ACC112 (cell line): Measurements from ENCODE around the gene NTM.

Source experiments
- H2AFZ ChIP-seq: fragments of 200-600 bp; sonication (generic); one replicate; pipeline ENCODE4 v1.6.0; 2017; ENCODE audit warnings: antibody characterized with exemption, low read length; ENCODE audit not compliant: unreplicated experiment
- H3K27ac ChIP-seq: fragments of 200-600 bp; sonication (generic); 2 replicates; pipeline ENCODE4 v1.5.1; 2014; ENCODE audit warnings: low read depth, mild to moderate bottlenecking, antibody characterized with exemption, low read length, moderate library complexity
- H3K27me3 ChIP-seq: fragments of 200-600 bp; sonication (generic); 2 replicates; pipeline ENCODE4 v1.6.1; 2014; ENCODE audit warnings: mild to moderate bottlenecking, antibody characterized with exemption, low read length, moderate library complexity, mixed read lengths; ENCODE audit not compliant: insufficient read depth
- H3K36me3 ChIP-seq: fragments of 200-600 bp; sonication (generic); 2 replicates; pipeline ENCODE4 v1.6.1; 2016; ENCODE audit warnings: mild to moderate bottlenecking, antibody characterized with exemption, low read length, moderate library complexity, mixed read lengths; ENCODE audit not compliant: insufficient read depth
- H3K4me1 ChIP-seq: fragments of 200-600 bp; sonication (generic); one replicate; pipeline ENCODE4 v1.6.1; 2016; ENCODE audit warnings: low read length, mixed read lengths; ENCODE audit not compliant: insufficient read depth, unreplicated experiment, control insufficient read depth
- H3K4me3 ChIP-seq: fragments of 200-600 bp; sonication (generic); 2 replicates; pipeline ENCODE4 v1.5.1; 2014; ENCODE audit warnings: mild to moderate bottlenecking, low read depth, low read length
- H3K79me2 ChIP-seq: fragments of 200-600 bp; sonication (generic); one replicate; pipeline ENCODE4 v1.6.0; 2016; ENCODE audit warnings: low read length; ENCODE audit not compliant: control insufficient read depth, unreplicated experiment, insufficient read depth

NTM gene

DNA sequence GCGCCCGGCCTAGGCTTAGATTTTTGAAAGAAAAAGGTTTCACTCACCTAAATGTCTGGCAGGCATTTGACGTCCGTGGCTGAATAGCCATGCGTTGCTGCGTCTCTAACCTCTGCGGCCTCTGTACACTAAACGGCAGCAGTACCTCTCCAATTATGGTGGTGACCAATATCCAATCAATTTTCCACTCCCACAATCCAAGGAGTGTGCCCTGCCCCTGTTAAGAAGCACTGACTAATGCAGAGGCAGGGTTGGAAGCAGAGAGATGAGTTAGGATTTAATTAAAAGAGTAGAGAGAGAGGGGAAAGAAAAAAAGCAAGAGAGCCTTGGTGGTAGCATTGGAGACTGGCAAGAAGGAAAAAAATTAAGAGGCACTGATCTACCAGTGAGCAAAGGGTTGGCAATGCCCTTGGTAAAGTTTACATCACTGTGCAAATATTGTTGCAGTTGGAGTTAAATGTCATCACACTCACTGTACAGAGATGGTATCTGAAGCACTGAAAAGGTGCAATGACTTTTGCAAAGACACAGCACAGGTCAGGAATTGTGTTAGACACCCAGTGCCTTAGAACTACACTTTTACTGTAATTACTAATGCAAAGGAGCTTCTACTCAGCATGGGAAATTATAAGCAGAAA lies 526.7 kb downstream of the NTM start:
- H2AFZ ChIP-seq = no peak overlapping the region
- peaks cover 22% of the 10 kb centered on the region for H3K4me1 ChIP-seq
- H3K79me2 ChIP-seq = no peaks in the 10 kb centered on the region
- no peak overlapping the region for H3K4me3 ChIP-seq
- no peaks in the 10 kb centered on the region for H3K27me3 ChIP-seq
- no peaks in the 10 kb centered on the region for H3K36me3 ChIP-seq
- H3K27ac ChIP-seq = peak overlapping the region; percentile 29

GRCh38 chr11:131897956-131898355 lies 527.5 kb downstream of the NTM start:
- H3K27ac ChIP-seq = peak overlapping the region; percentile 29
- no peaks in the 10 kb centered on the region for H3K36me3 ChIP-seq
- H3K4me1 ChIP-seq = peaks cover 22% of the 10 kb centered on the region
- no peak overlapping the region for H2AFZ ChIP-seq
- H3K79me2 ChIP-seq = no peaks in the 10 kb centered on the region
- H3K27me3 ChIP-seq = no peaks in the 10 kb centered on the region
- no peak overlapping the region for H3K4me3 ChIP-seq

- H3K27ac ChIP-seq = no peak overlapping the region
- H3K4me3 ChIP-seq = no peak overlapping the region
- no peaks in the 10 kb centered on the region for H3K36me3 ChIP-seq
- no peaks in the 10 kb centered on the region for H3K27me3 ChIP-seq
- peaks cover 22% of the 10 kb centered on the region for H3K4me1 ChIP-seq
- no peaks in the 10 kb centered on the region for H3K79me2 ChIP-seq
- H2AFZ ChIP-seq = no peak overlapping the region
Observed at GRCh38 chr11:131898949-131899348, 528.5 kb downstream of the NTM start.

- Histone ChIP-seq H2AFZ (peak overlapping the region; percentile 44), H3K36me3 (no peaks in the 10 kb centered on the region), H3K27me3 (no peaks in the 10 kb centered on the region), H3K79me2 (no peaks in the 10 kb centered on the region), H3K27ac (no peak overlapping the region), H3K4me3 (no peak overlapping the region), H3K4me1 (peaks cover 22% of the 10 kb centered on the region)
Observed at GRCh38 chr11:131899950-131900580, 529.6 kb downstream of the NTM start.

DNA sequence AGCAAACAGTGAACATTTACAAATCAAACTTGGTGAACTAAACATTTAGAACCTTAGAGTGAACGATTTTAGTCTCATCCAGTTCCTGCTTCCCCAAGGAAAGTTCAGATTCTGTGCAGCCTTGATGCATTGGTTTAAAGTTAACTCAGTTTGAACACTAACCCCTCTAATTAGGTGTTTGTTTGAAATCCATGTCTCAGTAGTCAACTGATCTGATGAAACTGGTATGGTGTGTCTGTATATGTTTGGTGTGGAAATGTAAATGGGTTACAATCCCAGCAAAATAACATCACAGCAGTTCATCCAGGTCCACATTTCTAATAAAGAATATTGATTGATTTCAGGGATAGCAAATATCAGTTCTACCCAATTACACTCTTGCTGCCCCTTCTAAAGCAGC lies 532.0 kb downstream of the NTM start:
- H2AFZ ChIP-seq = no peak overlapping the region
- no peaks in the 10 kb centered on the region for H3K27me3 ChIP-seq
- no peak overlapping the region for H3K4me3 ChIP-seq
- no peaks in the 10 kb centered on the region for H3K36me3 ChIP-seq
- no peak overlapping the region for H3K27ac ChIP-seq
- no peaks in the 10 kb centered on the region for H3K79me2 ChIP-seq
- peaks cover 16% of the 10 kb centered on the region for H3K4me1 ChIP-seq

GRCh38 chr11:131903074-131903473 lies 532.7 kb downstream of the NTM start:
- no peak overlapping the region for H3K27ac ChIP-seq
- H3K27me3 ChIP-seq = no peaks in the 10 kb centered on the region
- no peaks in the 10 kb centered on the region for H3K36me3 ChIP-seq
- no peaks in the 10 kb centered on the region for H3K79me2 ChIP-seq
- H2AFZ ChIP-seq = no peak overlapping the region
- H3K4me3 ChIP-seq = no peak overlapping the region
- H3K4me1 ChIP-seq = peaks cover 9% of the 10 kb centered on the region

- Histone ChIP-seq H3K27me3 (no peaks in the 10 kb centered on the region), H3K79me2 (no peaks in the 10 kb centered on the region), H2AFZ (no peak overlapping the region), H3K4me1 (no peaks in the 10 kb centered on the region), H3K4me3 (no peak overlapping the region), H3K27ac (no peak overlapping the region), H3K36me3 (no peaks in the 10 kb centered on the region)
Observed at GRCh38 chr11:131904756-131905155, 534.3 kb downstream of the NTM start.

DNA sequence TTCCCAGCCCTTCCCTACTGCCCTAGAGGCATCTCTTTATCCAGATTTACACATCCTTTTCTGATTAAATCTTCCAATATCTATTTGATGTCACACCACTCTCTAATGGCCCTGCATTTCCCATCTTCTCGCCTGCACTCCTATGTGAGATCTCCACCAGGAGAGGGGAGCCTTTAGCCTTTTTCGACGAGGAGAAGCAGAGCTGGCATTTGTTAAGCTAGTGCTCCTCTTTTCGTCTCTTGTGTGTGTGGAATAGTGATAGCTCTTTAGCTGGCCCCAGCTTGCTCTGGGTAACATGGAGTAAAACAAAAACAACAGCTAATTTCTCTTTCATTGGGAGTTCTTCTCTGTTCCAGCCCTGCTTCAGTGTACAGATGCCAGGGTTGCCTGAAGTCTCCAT lies 536.5 kb downstream of the NTM start:
- H2AFZ ChIP-seq = no peak overlapping the region

DNA sequence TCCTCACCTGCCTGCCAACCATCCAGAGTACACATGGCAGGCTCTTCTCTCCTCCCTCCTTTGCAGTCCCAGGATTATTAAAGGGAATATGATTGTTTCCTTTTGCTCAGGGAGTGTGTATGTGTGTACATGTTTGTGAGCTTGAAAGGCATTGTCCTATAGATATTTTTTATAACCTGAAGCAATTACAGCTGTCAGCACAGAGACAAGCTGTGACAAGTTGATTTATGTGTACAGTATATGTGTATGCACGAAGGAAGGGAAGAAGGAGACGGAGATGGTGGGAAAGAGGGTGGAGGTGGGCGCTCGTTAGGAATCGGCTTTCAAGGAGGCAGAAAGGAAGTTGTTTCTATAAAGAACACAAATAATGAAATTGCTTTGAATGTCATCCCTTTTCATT lies 537.0 kb downstream of the NTM start:
- H3K27ac ChIP-seq = no peak overlapping the region
- no peaks in the 10 kb centered on the region for H3K4me1 ChIP-seq
- no peaks in the 10 kb centered on the region for H3K79me2 ChIP-seq

More for the DNA sequence above, 536.5 kb downstream of the NTM start:
- no peaks in the 10 kb centered on the region for H3K79me2 ChIP-seq
- H3K4me1 ChIP-seq = no peaks in the 10 kb centered on the region
- no peak overlapping the region for H3K4me3 ChIP-seq
- H3K36me3 ChIP-seq = no peaks in the 10 kb centered on the region
- peaks cover 4% of the 10 kb centered on the region; the same call in 1 of the 2 replicates for H3K27me3 ChIP-seq
- no peak overlapping the region for H3K27ac ChIP-seq

GRCh38 chr11:131908316-131908715 lies 537.9 kb downstream of the NTM start:
- H3K4me1 ChIP-seq = no peaks in the 10 kb centered on the region

More for the DNA sequence above, 537.0 kb downstream of the NTM start:
- Histone ChIP-seq H2AFZ (no peak overlapping the region), H3K4me3 (no peak overlapping the region), H3K27me3 (peaks cover 4% of the 10 kb centered on the region; the same call in 1 of the 2 replicates), H3K36me3 (no peaks in the 10 kb centered on the region)

More at GRCh38 chr11:131908316-131908715, 537.9 kb downstream of the NTM start:
- Histone ChIP-seq H3K27ac (no peak overlapping the region), H3K36me3 (no peaks in the 10 kb centered on the region), H3K79me2 (no peaks in the 10 kb centered on the region), H2AFZ (no peak overlapping the region), H3K4me3 (no peak overlapping the region), H3K27me3 (peaks cover 4% of the 10 kb centered on the region; the same call in 1 of the 2 replicates)
